Neural progenitor cell (in vitro differentiated cells): ENCODE measurements around the gene ADAM22. TPM values are rescaled to one million over a fixed set of nuclear protein-coding genes. Genes with fewer than 3 reads are reported as not detected.

Experiments used
- DNase-seq: peaks from one replicate; pipeline ENCODE4 v3.0.0-alpha.2; 2016; ENCODE audit warnings: low spot score
- H2AFZ ChIP-seq: fragments of 200-600 bp; sonication (generic); replicated peaks from 2 replicates; pipeline ENCODE4 v1.6.1; 2016; ENCODE audit warnings: antibody characterized with exemption
- H3F3A ChIP-seq: fragments of 200-600 bp; sonication (generic); 2 replicates; pipeline ENCODE4 v1.6.1; 2016; ENCODE audit warnings: antibody characterized with exemption, low read depth
- H3K27ac ChIP-seq: fragments of 200-600 bp; sonication (generic); 2 replicates; pipeline ENCODE4 v1.5.1; 2016; ENCODE audit warnings: mild to moderate bottlenecking
- H3K27me3 ChIP-seq: fragments of 200-600 bp; sonication (generic); 2 replicates; pipeline ENCODE4 v1.6.1; 2016; ENCODE audit warnings: mild to moderate bottlenecking, moderate library complexity
- H3K36me3 ChIP-seq: fragments of 200-600 bp; sonication (generic); 2 replicates; pipeline ENCODE4 v1.5.1; 2016
- H3K4me1 ChIP-seq: fragments of 200-600 bp; sonication (generic); 2 replicates; pipeline ENCODE4 v1.6.1; 2016; ENCODE audit warnings: mixed run types
- H3K4me2 ChIP-seq: fragments of 200-600 bp; sonication (generic); 2 replicates; pipeline ENCODE4 v1.6.1; 2016
- H3K4me3 ChIP-seq: fragments of 200-600 bp; sonication (generic); 2 replicates; pipeline ENCODE4 v1.5.1; 2016
- H3K79me2 ChIP-seq: fragments of 200-600 bp; sonication (generic); 2 replicates; pipeline ENCODE4 v1.6.1; 2016; ENCODE audit warnings: low read depth
- H3K9ac ChIP-seq: fragments of 200-600 bp; sonication (generic); 2 replicates; pipeline ENCODE4 v1.6.1; 2016
- H3K9me3 ChIP-seq: fragments of 200-600 bp; sonication (generic); 2 replicates; pipeline ENCODE4 v1.5.1; 2016; ENCODE audit warnings: low read depth
- H4K20me1 ChIP-seq: fragments of 200-600 bp; sonication (generic); 2 replicates; pipeline ENCODE4 v1.6.1; 2016; ENCODE audit warnings: low read depth
- H3K27ac Mint-ChIP-seq: 3 replicates; pipeline ENCODE4 v1.8.0; 2021; ENCODE audit warnings: mixed read lengths
- H3K27me3 Mint-ChIP-seq: 2 replicates; pipeline ENCODE4 v1.8.0; 2022; ENCODE audit warnings: low read depth, mild to moderate bottlenecking, inconsistent platforms, moderate library complexity, mixed read lengths; ENCODE audit not compliant: insufficient read depth
- H3K36me3 Mint-ChIP-seq: 3 replicates; pipeline ENCODE4 v1.8.0; 2021; ENCODE audit warnings: mixed read lengths
- H3K4me1 Mint-ChIP-seq: 3 replicates; pipeline ENCODE4 v1.8.0; 2021; ENCODE audit warnings: mixed read lengths
- H3K4me3 Mint-ChIP-seq: 3 replicates; pipeline ENCODE4 v1.8.0; 2021; ENCODE audit warnings: mild to moderate bottlenecking, moderate library complexity, mixed read lengths
- H3K9me3 Mint-ChIP-seq: 3 replicates; pipeline ENCODE4 v1.8.0; 2020; ENCODE audit warnings: mixed read lengths
- CTCF ChIP-seq: fragments of 200-600 bp; sonication (generic); IDR thresholded peaks from 2 replicates; pipeline ENCODE4 v1.5.1; 2017; ENCODE audit warnings: antibody characterized with exemption, mild to moderate bottlenecking
- EZH2 ChIP-seq: fragments of 200-600 bp; sonication (generic); IDR thresholded peaks from 2 replicates; pipeline ENCODE4 v1.6.1; 2017; ENCODE audit warnings: antibody characterized with exemption, mild to moderate bottlenecking, moderate library complexity
- EZH2phosphoT487 ChIP-seq: fragments of 200-600 bp; sonication (generic); IDR thresholded peaks from 2 replicates; pipeline ENCODE4 v1.6.1; 2017; ENCODE audit warnings: antibody characterized with exemption
- total RNA-seq: library from RNA; depleted of rRNA; stranded (reverse); fragments of >200 nt; gene quantifications from 2 replicates; pipeline ENCODE4 v1.2.3, GENCODE V29; 2015; ENCODE audit warnings: low replicate concordance

Gene ADAM22
- total RNA-seq, 1 donor from 2014 or later, result 13.7 TPM

DNA sequence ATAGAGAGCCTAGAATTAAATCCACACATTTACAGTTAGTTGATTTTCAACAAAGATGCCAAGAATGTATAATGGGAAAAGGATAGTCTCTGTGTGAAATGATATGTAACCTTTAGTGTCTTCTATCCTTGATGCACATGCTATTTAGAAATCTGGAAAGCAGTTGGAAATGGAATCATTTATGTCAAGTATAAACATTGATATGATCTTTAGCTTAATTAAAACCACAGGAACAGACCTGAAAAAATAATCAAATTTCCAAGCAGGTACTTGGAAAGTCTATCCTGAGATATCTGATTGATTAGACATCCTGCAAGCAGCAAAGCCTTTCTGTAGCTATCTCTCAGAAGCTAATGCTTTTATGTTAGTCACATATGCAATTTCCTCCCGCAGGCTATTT, 310.2 kb downstream of the ADAM22 start:
- Histone ChIP-seq H3K9me3 (no peaks in the 10 kb centered on the region), H3K4me1 (no peaks in the 10 kb centered on the region), H4K20me1 (no peaks in the 10 kb centered on the region), H2AFZ (no peak overlapping the region), H3K4me3 (no peak overlapping the region), H3K4me2 (no peak overlapping the region), H3K9ac (no peak overlapping the region), H3K36me3 (no peaks in the 10 kb centered on the region), H3K79me2 (no peaks in the 10 kb centered on the region), H3K27ac (no peak overlapping the region), H3F3A (no peaks in the 10 kb centered on the region), H3K27me3 (no peaks in the 10 kb centered on the region)
- H3K36me3 Mint-ChIP-seq, result no peaks in the 10 kb centered on the region
- DNase-seq, result no peak
- no peak overlapping the region for H3K4me3 Mint-ChIP-seq
- no peaks in the 10 kb centered on the region for H3K9me3 Mint-ChIP-seq
- H3K27ac Mint-ChIP-seq, result no peak overlapping the region
- peaks cover 4% of the 10 kb centered on the region for H3K4me1 Mint-ChIP-seq
- no peak for TF ChIP-seq CTCF
- TF ChIP-seq EZH2phosphoT487, result no peak
- TF ChIP-seq EZH2, result no peak
- no peaks in the 10 kb centered on the region for H3K27me3 Mint-ChIP-seq

Other genes with a start within 250 kb of the ADAM22 start
- gene SLC25A40, start 57.9 kb upstream of the ADAM22 start, total RNA-seq, result 21.9 and 57.3 TPM in 2 replicates
- gene DBF4, start 57.8 kb upstream of the ADAM22 start, total RNA-seq, result 87.6 and 148 TPM in 2 replicates